HG03175 (cell line): ENCODE measurements around the gene LAGE3.
A peak's percentile ranks its signal among the peaks of the same experiment; 100 is the strongest.

Source experiments
- ATAC-seq: cut with Tn5 transposase; IDR thresholded peaks from one replicate; pipeline ENCODE4 v1.9.1; 2021; ENCODE audit warnings: mild to moderate bottlenecking, moderate library complexity; ENCODE audit not compliant: unreplicated experiment

LAGE3 gene

DNA sequence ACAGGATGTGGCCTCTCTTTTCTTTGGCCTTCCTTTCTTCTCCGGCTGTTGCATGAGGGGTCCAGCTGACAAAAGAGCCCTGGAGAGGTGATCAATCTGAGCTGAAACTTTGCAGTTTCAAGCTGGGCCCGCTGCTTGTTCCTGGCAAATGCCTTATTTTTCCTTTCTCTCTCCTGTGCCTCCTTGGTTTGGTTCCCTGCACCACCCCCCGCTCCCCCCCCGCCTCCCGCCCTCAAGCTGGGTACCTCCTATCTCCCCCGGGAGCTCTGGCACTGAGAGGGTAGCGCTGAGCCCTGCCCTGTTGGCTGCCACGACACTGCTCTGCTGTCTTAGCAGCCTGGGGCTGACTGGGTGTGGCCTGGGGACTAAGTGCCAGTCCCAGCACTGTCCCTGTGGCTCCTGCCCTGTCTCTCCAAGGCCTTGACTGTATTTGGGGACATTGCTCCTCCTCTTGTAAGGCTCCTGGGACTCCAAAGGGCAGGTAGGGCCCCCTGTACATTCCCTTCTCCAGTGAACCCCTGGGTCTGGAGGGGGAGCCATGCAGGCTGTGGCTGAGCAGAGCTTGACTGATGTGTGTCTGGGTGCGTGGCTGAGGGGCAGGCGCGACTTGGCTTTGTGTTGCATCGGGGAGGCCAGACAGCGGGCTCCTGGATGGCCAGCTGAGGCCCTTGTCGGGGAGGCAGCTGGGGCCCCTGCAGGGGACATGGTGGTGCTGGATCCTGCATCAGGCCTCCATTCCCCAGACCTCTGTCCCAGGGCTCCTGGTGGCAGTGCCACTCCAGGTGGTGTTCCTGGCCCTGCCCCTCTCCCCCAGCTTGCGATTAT, 19.9 kb downstream of the LAGE3 start:
- ATAC-seq = no peak

GRCh38 chrX:154458116-154458953, 20.7 kb downstream of the LAGE3 start, which contains the start of gene PLXNA3:
Gene PLXNA3, plus strand, starts transcription at chrX:154458281. Its CDS starts 1,903 bp downstream, at chrX:154460184.
- ATAC-seq = peak; percentile 52

- ATAC-seq = peak; percentile 49
These were observed 21.5 kb downstream of the LAGE3 start for GRCh38 chrX:154457491-154458115.

- ATAC-seq = no peak
These were observed 26.3 kb downstream of the LAGE3 start for GRCh38 chrX:154452823-154453222.

- no peak for ATAC-seq
These were observed 28.8 kb downstream of the LAGE3 start for GRCh38 chrX:154450312-154450711.

GRCh38 chrX:154449618-154450017, 29.5 kb downstream of the LAGE3 start:
- ATAC-seq = no peak

- no peak for ATAC-seq
These were observed 30.6 kb downstream of the LAGE3 start for GRCh38 chrX:154448484-154448883.

DNA sequence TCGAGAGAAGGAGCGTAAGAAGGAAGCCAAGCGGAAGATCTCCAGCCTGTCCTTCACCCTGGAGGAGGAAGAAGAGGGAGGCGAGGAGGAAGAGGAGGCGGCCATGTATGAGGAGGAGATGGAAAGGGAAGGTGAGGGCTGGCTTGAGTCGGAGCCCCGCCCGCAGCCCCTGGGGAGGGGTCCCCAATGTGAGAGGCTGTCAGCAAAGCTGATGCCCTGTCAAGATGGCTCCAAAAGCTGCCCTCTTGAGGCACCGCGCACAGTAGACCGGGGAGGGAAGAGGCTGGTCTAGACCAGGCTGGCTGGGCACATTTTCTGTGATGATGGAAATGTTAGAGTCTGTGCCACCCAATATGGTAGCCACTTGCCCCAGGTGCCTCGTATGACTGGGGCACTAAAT, 32.7 kb downstream of the LAGE3 start:
- ATAC-seq = no peak

DNA sequence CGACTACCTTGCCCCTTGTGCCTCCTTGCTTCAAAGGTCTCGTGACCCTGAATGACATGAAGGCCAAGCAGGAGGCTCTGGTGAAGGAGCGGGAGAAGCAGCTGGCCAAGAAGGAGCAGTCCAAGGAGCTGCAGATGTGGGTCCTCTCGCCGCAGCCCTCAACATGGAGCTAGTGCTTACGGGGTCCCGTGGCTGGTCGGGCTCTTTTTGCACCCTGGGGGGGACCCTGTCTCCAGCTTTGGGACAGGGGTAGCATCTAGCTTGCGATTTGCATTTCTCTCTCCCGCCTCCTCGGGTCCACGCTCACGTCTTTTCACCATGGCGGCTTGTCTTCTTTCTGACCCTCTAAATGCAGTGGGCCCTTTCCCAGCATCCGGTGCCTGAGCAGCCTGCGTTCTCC, 33.3 kb downstream of the LAGE3 start:
- ATAC-seq = no peak

- no peak for ATAC-seq
These were observed 34.3 kb downstream of the LAGE3 start for GRCh38 chrX:154444755-154445246.

DNA sequence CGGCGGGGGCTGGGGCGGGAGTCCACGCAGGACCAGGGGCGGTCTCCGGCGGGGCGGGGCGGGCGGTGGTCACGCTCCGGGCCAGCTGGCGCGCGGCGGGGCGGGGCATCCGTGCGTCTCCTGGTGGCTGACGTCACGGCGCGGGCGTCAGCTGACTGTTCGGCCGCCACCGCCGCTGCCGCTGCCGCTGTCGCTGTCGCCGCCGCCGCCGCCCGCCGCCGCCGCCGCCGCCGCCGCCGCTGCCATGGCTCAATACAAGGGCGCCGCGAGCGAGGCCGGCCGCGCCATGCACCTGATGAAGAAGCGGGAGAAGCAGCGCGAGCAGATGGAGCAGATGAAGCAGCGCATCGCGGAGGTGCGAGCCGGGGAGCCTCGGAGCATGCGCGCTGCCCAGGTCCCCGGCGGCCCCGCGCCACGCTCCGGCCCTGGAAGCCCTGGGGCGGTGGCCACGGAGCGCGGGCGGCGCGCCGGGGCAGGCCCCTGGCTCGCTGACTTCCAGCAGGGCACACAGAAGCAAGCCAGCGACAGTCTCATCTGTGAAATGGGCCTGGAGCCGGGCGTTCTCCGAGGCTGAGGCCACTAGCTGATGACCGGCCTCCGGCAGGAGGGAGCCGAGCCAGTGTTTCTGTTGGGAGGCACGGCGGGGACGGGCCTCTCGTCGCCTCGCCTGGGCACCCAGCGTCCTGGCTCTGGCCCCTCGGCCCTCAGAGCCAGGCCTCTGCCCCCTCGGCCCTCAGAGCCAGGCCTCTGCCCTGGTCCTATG, 34.9 kb downstream of the LAGE3 start, which contains the start of gene FAM50A:
FAM50A (plus strand) TSS at position 150 of the 763 bp plus-strand sequence; CDS start at position 245, 95 bp downstream.
- peak; percentile 85 for ATAC-seq

DNA sequence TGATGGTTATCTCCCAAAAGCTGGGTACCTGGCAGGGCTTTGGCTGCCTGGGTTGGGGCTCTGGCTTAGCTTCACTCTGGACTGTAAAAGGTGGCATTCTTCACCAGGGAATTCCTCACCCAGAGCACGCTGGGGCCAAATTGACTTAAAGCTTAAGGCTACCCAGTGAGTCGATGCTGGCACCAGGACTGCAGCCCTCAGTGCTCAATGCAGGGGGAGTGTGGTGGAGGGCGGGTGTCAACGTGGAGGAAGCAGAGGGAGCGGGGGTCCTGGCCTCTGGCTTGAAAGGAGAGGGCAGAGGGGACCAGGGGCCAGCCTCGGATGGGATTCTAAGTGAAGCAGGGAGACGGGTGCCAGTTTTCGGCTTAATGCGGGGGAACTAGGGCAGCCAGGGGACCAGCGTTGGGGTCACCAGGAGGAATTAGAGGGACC, 35.6 kb downstream of the LAGE3 start:
- no peak for ATAC-seq

DNA sequence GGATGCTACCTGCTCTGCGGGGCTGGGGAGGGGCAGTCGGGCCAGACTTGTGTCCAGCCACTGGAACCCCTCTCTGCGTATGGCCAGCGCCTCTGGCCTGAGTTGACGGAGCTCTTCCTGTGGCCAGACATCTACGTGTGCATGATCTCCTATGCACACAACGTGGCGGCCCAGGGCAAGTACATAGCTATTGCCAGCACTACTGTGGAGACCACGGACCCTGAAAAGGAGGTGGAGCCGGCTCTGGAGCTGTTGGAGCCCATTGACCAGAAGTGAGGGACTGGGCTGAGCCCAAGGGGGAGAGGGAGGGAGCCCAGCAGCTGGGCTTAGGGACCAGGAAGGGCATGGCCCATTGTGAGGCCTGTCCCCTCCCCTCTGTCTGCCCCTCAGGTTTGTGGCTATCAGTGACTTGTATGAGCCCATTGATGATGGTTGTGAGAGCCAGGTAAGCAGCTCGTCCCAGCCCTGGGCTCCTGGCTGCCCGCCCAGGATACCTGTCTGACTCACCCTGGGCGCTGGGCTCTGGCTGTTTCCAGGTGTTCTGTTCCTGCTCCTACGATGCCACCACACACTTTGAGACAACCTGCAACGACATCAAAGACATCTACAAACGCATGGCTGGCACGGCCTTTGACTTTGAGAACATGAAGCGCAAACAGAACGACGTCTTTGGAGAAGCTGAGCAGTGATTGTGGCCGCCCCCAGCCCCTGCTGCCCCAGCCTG, 36.9 kb downstream of the LAGE3 start:
- ATAC-seq = no peak

- no peak for ATAC-seq
These were observed 37.5 kb downstream of the LAGE3 start for GRCh38 chrX:154441564-154441963.

GRCh38 chrX:154440623-154441357, 38.3 kb downstream of the LAGE3 start:
- no peak for ATAC-seq

GRCh38 chrX:154439841-154440240, 39.2 kb downstream of the LAGE3 start:
- ATAC-seq = no peak

- no peak for ATAC-seq
These were observed 40.8 kb downstream of the LAGE3 start for GRCh38 chrX:154437971-154438893.
